Stomach (tissue), 4 donors: ENCODE data around the gene RNF123.

Experiments
- CTCF ChIP-seq, 7 experiments: fragments of 450-650 bp in 4 of 7; fragments of 200-600 bp in 3 of 7; sonication (generic) in 3 of 7; IDR thresholded peaks; one replicate each; pipeline ENCODE4 v1.5.1; 2016 to 2019; ENCODE audit warnings: antibody characterized with exemption in 7 of 7, control low read depth in 2 of 7, mild to moderate bottlenecking in 1 of 7
- EP300 ChIP-seq: sonication (generic); formaldehyde crosslinking; IDR thresholded peaks from one replicate; pipeline ENCODE4 v1.6.1; 2017; ENCODE audit warnings: antibody characterized with exemption
- POLR2A ChIP-seq, 4 donors: fragments of 450-650 bp; IDR thresholded peaks; one replicate each; pipeline ENCODE4 v1.6.1; 2016; ENCODE audit warnings: antibody characterized with exemption in 4 of 4, control low read depth in 2 of 4, mild to moderate bottlenecking in 1 of 4, moderate library complexity in 1 of 4
- POLR2AphosphoS5 ChIP-seq, 3 donors: sonication (generic); formaldehyde crosslinking; IDR thresholded peaks; one replicate each; pipeline ENCODE4 v1.6.1; 2016; ENCODE audit warnings: antibody characterized with exemption in 3 of 3

GRCh38 chr3:49716691-49717210, 27.4 kb downstream of the RNF123 start:
- no peak for TF ChIP-seq POLR2AphosphoS5 (IDR thresholded peaks at IDR 0.05)
- no peak for TF ChIP-seq POLR2A (IDR thresholded peaks at IDR 0.05)
- no peak for TF ChIP-seq CTCF (IDR thresholded peaks at IDR 0.05)
- no peak for TF ChIP-seq EP300
